Measurements from ENCODE around the gene ZNF423. TPM values are rescaled to one million over a fixed set of nuclear protein-coding genes. Genes with fewer than 3 reads are reported as not detected.

Gene ZNF423
- total RNA-seq, 3 donors from 2014 or later (not counting 1 experiment from before 2014, with no cell fraction given) = not detected

- peak overlapping the region; percentile 3 for H3K27ac ChIP-seq (ENCODE audit: low read length)
- no peaks in the 10 kb centered on the region for H3K36me3 Mint-ChIP-seq
- 66% methylated on average over 17 of the region's 20 CpGs for WGBS (ENCODE audit: insufficient coverage)
- intact Hi-C loops (cut with micrococcal nuclease) = no loop called here
- no peaks in the 10 kb centered on the region for H3K27me3 ChIP-seq (ENCODE audit: control insufficient read depth, insufficient read depth, low read length)
- no peak overlapping the region for H3K4me3 Mint-ChIP-seq
- H3K36me3 ChIP-seq (ENCODE audit: control insufficient read depth, insufficient read depth, low read length) = no peaks in the 10 kb centered on the region
- peaks cover 24 to 26% of the 10 kb centered on the region in 2 donors for H3K4me1 Mint-ChIP-seq
- no peak overlapping the region for H3K4me3 ChIP-seq (ENCODE audit: low read length)
- TF ChIP-seq CTCF (IDR thresholded peaks at IDR 0.05) = no peak
- H3K27me3 Mint-ChIP-seq (ENCODE audit: low read depth in 2 of 2) = peaks cover 0 to 6% of the 10 kb centered on the region in 2 donors
- no peaks in the 10 kb centered on the region for H3K9me3 ChIP-seq (ENCODE audit: control insufficient read depth, insufficient read depth, low read length)
- H3K4me1 ChIP-seq (ENCODE audit: control insufficient read depth, insufficient read depth, low read length) = peaks cover 32% of the 10 kb centered on the region
- peak overlapping the region in 1 of 2 donors; percentile 86 for H3K27ac Mint-ChIP-seq
- no peaks in the 10 kb centered on the region for H3K9me3 Mint-ChIP-seq
- ATAC-seq = peak in 1 of 3 donors; percentile 36
- peak in 1 of 2 donors; percentile 31 for DNase-seq
Measured at GRCh38 chr16:49440156-49441065, 415.5 kb downstream of the ZNF423 start.

- Histone ChIP-seq H3K27me3 (ENCODE audit: control insufficient read depth, insufficient read depth, low read length) (no peaks in the 10 kb centered on the region), H3K4me1 (ENCODE audit: control insufficient read depth, insufficient read depth, low read length) (peaks cover 32% of the 10 kb centered on the region), H3K27ac (ENCODE audit: low read length) (no peak overlapping the region), H3K4me3 (ENCODE audit: low read length) (no peak overlapping the region), H3K36me3 (ENCODE audit: control insufficient read depth, insufficient read depth, low read length) (no peaks in the 10 kb centered on the region), H3K9me3 (ENCODE audit: control insufficient read depth, insufficient read depth, low read length) (no peaks in the 10 kb centered on the region)
- 86% methylated on average over 4 of the region's 4 CpGs for WGBS (ENCODE audit: insufficient coverage)
- H3K4me1 Mint-ChIP-seq = peaks cover 24 to 26% of the 10 kb centered on the region in 2 donors
- H3K4me3 Mint-ChIP-seq = no peak overlapping the region
- no peaks in the 10 kb centered on the region for H3K36me3 Mint-ChIP-seq
- intact Hi-C loops (cut with micrococcal nuclease) = no loop called here
- no peak for ATAC-seq
- TF ChIP-seq CTCF (IDR thresholded peaks at IDR 0.05) = no peak
- H3K27me3 Mint-ChIP-seq (ENCODE audit: low read depth in 2 of 2) = peaks cover 0 to 6% of the 10 kb centered on the region in 2 donors
- DNase-seq = no peak
- H3K27ac Mint-ChIP-seq = no peak overlapping the region
- no peaks in the 10 kb centered on the region for H3K9me3 Mint-ChIP-seq
Measured at GRCh38 chr16:49439676-49440075, 416.2 kb downstream of the ZNF423 start.

GRCh38 chr16:49439050-49439449 lies 416.9 kb downstream of the ZNF423 start:
- H3K4me3 Mint-ChIP-seq = no peak overlapping the region
- no peaks in the 10 kb centered on the region for H3K36me3 ChIP-seq (ENCODE audit: control insufficient read depth, insufficient read depth, low read length)
- no peak overlapping the region for H3K27ac Mint-ChIP-seq
- peaks cover 24 to 26% of the 10 kb centered on the region in 2 donors for H3K4me1 Mint-ChIP-seq
- ATAC-seq (no peak), DNase-seq (no peak)
- H3K27me3 Mint-ChIP-seq (ENCODE audit: low read depth in 2 of 2) = peaks cover 0 to 3% of the 10 kb centered on the region in 2 donors
- H3K9me3 Mint-ChIP-seq = no peaks in the 10 kb centered on the region
- intact Hi-C loops (cut with micrococcal nuclease) = no loop called here
- no peak overlapping the region for H3K27ac ChIP-seq (ENCODE audit: low read length)
- H3K9me3 ChIP-seq (ENCODE audit: control insufficient read depth, insufficient read depth, low read length) = no peaks in the 10 kb centered on the region
- H3K4me3 ChIP-seq (ENCODE audit: low read length) = no peak overlapping the region
- no peaks in the 10 kb centered on the region for H3K27me3 ChIP-seq (ENCODE audit: control insufficient read depth, insufficient read depth, low read length)
- 87% methylated on average over 7 of the region's 7 CpGs for WGBS (ENCODE audit: insufficient coverage)
- no peaks in the 10 kb centered on the region for H3K36me3 Mint-ChIP-seq
- H3K4me1 ChIP-seq (ENCODE audit: control insufficient read depth, insufficient read depth, low read length) = peaks cover 32% of the 10 kb centered on the region
- no peak for TF ChIP-seq CTCF (IDR thresholded peaks at IDR 0.05)

Other genes with a start within 250 kb of the ZNF423 start
- 10 to 100 TPM; 34.3 to 41.6 (median 37.5) TPM for gene CNEP1R1, start 169.1 kb upstream of the ZNF423 start, total RNA-seq
- 10 to 100 TPM; 14.6 to 25.0 (median 21.4) TPM for gene HEATR3, start 209.9 kb upstream of the ZNF423 start, total RNA-seq